T-helper 2 cell (primary cell): ENCODE results near the gene MAPK4.
"Not testable (repeated sequence)": the region's sequence is repeated elsewhere in the genome, so short reads cannot be mapped to it uniquely, and the experiment has no call there.

Experiments used
- DNase-seq, 5 experiments: peaks; one replicate each; pipeline versions ENCODE4 v3.0.0 to v3.0.0-alpha.2; 2012 to 2022

Gene MAPK4

DNA sequence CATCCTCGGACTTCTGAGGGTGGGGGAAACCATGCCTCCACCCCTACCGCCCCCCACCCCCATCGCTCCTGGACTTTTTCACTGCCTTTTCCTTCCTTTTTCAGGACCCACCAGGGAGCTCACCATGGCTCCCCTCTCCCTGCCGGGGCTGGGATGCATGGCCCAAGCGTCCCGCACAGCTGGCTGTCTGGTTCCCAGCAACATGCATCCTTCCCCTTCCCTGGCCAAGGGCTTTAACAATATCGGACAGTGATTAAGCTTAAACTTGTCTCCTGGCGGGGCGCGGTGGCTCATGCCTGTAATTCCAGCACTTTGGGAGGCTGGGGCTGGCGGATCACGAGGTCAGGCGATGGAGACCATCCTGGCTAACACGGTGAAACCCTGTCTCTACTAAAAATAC lies 215.8 kb downstream of the MAPK4 start:
- no peak for DNase-seq

GRCh38 chr18:50776383-50776782 lies 216.5 kb downstream of the MAPK4 start:
- DNase-seq: no peak

DNA sequence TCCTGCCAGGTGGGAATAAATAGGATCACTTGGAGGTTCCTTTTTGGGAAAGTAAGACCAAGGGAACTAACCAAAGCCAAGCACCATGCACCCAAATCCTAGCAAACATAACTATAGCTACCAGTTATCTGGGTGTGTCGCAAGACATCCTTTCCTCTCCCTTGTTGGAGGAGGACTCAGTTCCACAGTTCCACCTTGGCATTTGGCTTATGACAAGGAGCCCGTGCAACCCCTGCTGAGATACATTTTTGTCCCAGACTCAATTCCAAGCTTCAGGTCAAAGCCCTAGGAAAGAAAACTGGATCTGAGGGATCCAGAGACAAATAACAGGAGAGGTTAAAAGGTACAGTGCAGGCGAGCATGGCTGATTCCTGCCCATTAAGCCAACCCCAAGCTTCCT lies 219.1 kb downstream of the MAPK4 start:
- DNase-seq: not testable (repeated sequence)
